ENCODE data around the gene IFFO2.

The IFFO2 gene

GRCh38 chr1:18921516-18922251 lies 34.8 kb downstream of the IFFO2 start:
- TF ChIP-seq CTCF (IDR thresholded peaks at IDR 0.05; ENCODE audit: insufficient read depth, low read depth, low read length, missing control alignments), result no peak
- DNase-seq (ENCODE audit: low read depth), result no peak
- no peak overlapping the region for H3K4me3 ChIP-seq (ENCODE audit: low read length)

GRCh38 chr1:18920931-18921330 lies 35.5 kb downstream of the IFFO2 start:
- no peak for TF ChIP-seq CTCF (IDR thresholded peaks at IDR 0.05; ENCODE audit: insufficient read depth, low read depth, low read length, missing control alignments)
- H3K4me3 ChIP-seq (ENCODE audit: low read length), result no peak overlapping the region
- no peak for DNase-seq (ENCODE audit: low read depth)

DNA sequence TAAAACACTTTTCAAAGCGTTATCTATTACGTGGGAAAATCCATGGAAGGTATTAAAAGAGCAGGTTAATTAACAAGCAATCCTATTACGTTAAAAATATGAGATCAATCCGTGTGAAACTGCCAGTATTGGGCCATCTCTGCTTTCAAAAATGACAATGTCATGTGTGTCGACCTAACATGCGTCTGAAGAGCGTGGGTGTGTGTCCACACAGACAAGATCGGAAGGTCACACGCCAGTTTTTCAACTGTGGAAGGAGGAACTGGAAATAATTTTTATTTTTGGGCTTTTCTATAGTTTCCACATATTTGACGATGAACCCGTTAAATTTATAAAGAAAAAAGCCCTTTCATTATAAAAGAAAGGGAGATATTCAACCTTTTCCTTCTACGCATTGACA lies 36.5 kb downstream of the IFFO2 start:
- no peak for TF ChIP-seq CTCF (IDR thresholded peaks at IDR 0.05; ENCODE audit: insufficient read depth, low read depth, low read length, missing control alignments)
- no peak for DNase-seq (ENCODE audit: low read depth)
- no peak overlapping the region for H3K4me3 ChIP-seq (ENCODE audit: low read length)

GRCh38 chr1:18919197-18919905 lies 37.1 kb downstream of the IFFO2 start:
- H3K4me3 ChIP-seq (ENCODE audit: low read length), result no peak overlapping the region
- no peak for DNase-seq (ENCODE audit: low read depth)
- TF ChIP-seq CTCF (IDR thresholded peaks at IDR 0.05; ENCODE audit: insufficient read depth, low read depth, low read length, missing control alignments), result no peak

DNA sequence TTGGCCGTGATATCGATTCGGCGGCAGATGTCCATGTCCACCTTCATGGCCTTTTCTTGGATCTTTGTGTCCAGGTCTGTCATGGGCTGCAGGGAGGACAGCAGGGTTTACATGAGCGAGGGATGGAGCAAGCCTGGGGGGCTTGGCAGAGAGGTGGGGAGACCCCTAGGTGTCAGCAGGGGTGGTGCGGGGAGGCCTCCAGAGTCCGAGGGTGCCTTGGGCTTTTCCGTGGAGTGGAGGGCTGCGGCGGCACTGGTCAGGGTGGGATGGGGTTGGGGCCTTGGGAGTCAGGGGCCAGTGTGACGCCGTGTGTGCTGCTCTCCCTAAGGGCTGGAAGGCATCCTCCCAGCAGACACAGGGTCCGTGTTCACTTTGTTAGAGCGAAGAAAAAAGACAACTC lies 38.1 kb downstream of the IFFO2 start:
- H3K4me3 ChIP-seq (ENCODE audit: low read length), result no peak overlapping the region
- no peak for TF ChIP-seq CTCF (IDR thresholded peaks at IDR 0.05; ENCODE audit: insufficient read depth, low read depth, low read length, missing control alignments)
- DNase-seq (ENCODE audit: low read depth), result no peak

GRCh38 chr1:18917071-18917799 lies 39.2 kb downstream of the IFFO2 start:
- H3K4me3 ChIP-seq (ENCODE audit: low read length), result no peak overlapping the region
- no peak for DNase-seq (ENCODE audit: low read depth)
- TF ChIP-seq CTCF (IDR thresholded peaks at IDR 0.05; ENCODE audit: insufficient read depth, low read depth, low read length, missing control alignments), result no peak
